B cell (primary cell): ENCODE data around the gene FYN. TPM values are rescaled to one million over a fixed set of nuclear protein-coding genes. Genes with fewer than 3 reads are reported as not detected.

ENCODE experiments used
- ATAC-seq: fragments of 200-7000 bp; cut with Tn5 transposase; one replicate; pipeline ENCODE4 v1.10.0; 2021; ENCODE audit warnings: low read depth, mild to moderate bottlenecking, moderate number of reproducible peaks, moderate library complexity
- CTCF ChIA-PET: fragments of 350-600 bp; sonication (Branson Sonifier 250); formaldehyde crosslinking; loops from one replicate; lab custom pipeline; 2021; ENCODE audit warnings: antibody characterized with exemption, inconsistent platforms; lab: Charles Lee
- POLR2A ChIA-PET: fragments of 350-600 bp; sonication (Branson Sonifier 250); formaldehyde crosslinking; loops from one replicate; lab custom pipeline; 2021; ENCODE audit warnings: antibody characterized with exemption; lab: Charles Lee
- DNase-seq: peaks from one replicate; pipeline ENCODE4 v3.0.0; 2013
- H2AFZ ChIP-seq: 2 replicates; pipeline ENCODE4 v1.6.1; 2012; ENCODE audit warnings: mild to moderate bottlenecking, low read depth, low read length; ENCODE audit not compliant: insufficient read depth, poor library complexity, severe bottlenecking
- H3K27ac ChIP-seq, 2 donors: 1 replicate in 1 of 2; 2 replicates in 1 of 2; pipeline ENCODE4 v1.5.1; 2012 to 2013; ENCODE audit warnings: low read length in 2 of 2, mild to moderate bottlenecking in 2 of 2, moderate library complexity in 1 of 2
- H3K27me3 ChIP-seq, 4 experiments: fragments of 200-600 bp in 1 of 4; sonication (generic) in 1 of 4; replicated peaks in 1 of 4; 1 replicate in 2 of 4; 2 replicates in 2 of 4; pipeline versions ENCODE4 v1.6.1 to v1.7.0; 2013 to 2016; ENCODE audit warnings: low read length in 3 of 4, mild to moderate bottlenecking in 2 of 4, mixed read lengths in 1 of 4, moderate library complexity in 1 of 4; ENCODE audit not compliant: insufficient read depth in 4 of 4, control insufficient read depth in 3 of 4; ENCODE audit errors: control extremely low read depth in 1 of 4
- H3K36me3 ChIP-seq, 2 experiments: replicated peaks in 1 of 2; 1 replicate in 1 of 2; 2 replicates in 1 of 2; pipeline versions ENCODE4 v1.6.1 to v1.7.1; 2013; ENCODE audit warnings: low read length in 1 of 2; ENCODE audit not compliant: insufficient read depth in 2 of 2, control insufficient read depth in 1 of 2; ENCODE audit errors: control extremely low read depth in 1 of 2, extremely low read depth in 1 of 2
- H3K4me1 ChIP-seq, 2 donors: fragments of 200-600 bp in 1 of 2; sonication (generic) in 1 of 2; 1 replicate in 1 of 2; 2 replicates in 1 of 2; pipeline versions ENCODE4 v1.5.1 to v1.6.1; 2013 to 2017; ENCODE audit warnings: low read length in 2 of 2; ENCODE audit not compliant: control insufficient read depth in 2 of 2, insufficient read depth in 2 of 2
- H3K4me2 ChIP-seq: replicated peaks from 2 replicates; pipeline ENCODE3; 2012; ENCODE audit warnings: mild to moderate bottlenecking, low read depth, low read length; ENCODE audit not compliant: poor library complexity, severe bottlenecking
- H3K4me3 ChIP-seq, 5 experiments: fragments of 200-600 bp in 1 of 5; sonication (generic) in 1 of 5; 1 replicate in 3 of 5; 2 replicates in 2 of 5; pipeline versions ENCODE4 v1.5.1 to v1.7.0; 2011 to 2016; ENCODE audit warnings: low read length in 4 of 5, mild to moderate bottlenecking in 4 of 5, low read depth in 2 of 5, control low read depth in 1 of 5, moderate library complexity in 1 of 5; ENCODE audit not compliant: insufficient read depth in 1 of 5; ENCODE audit errors: control extremely low read depth in 1 of 5, extremely low read depth in 1 of 5
- H3K79me2 ChIP-seq: fragments of 200-600 bp; sonication (generic); one replicate; pipeline ENCODE4 v1.6.0; 2016; ENCODE audit warnings: low read length; ENCODE audit not compliant: control insufficient read depth, insufficient read depth
- H3K9ac ChIP-seq: fragments of 200-600 bp; sonication (generic); 2 replicates; pipeline ENCODE4 v1.6.1; 2017; ENCODE audit warnings: mild to moderate bottlenecking, low read length, moderate library complexity
- H3K9me3 ChIP-seq, 3 donors: one replicate each; pipeline versions ENCODE4 v1.6.1 to v1.7.1; 2013; ENCODE audit warnings: low read length in 2 of 3; ENCODE audit not compliant: control insufficient read depth in 2 of 3, insufficient read depth in 1 of 3; ENCODE audit errors: control extremely low read depth in 1 of 3
- H4K20me1 ChIP-seq: 2 replicates; pipeline ENCODE4 v1.6.0; 2012; ENCODE audit warnings: mild to moderate bottlenecking, low read length; ENCODE audit not compliant: insufficient read depth, control insufficient read depth, poor library complexity, severe bottlenecking
- H3K27ac Mint-ChIP-seq: one replicate; pipeline ENCODE4 v1.8.0; 2021; ENCODE audit warnings: mixed read lengths
- H3K27me3 Mint-ChIP-seq: one replicate; pipeline ENCODE4 v1.8.0; 2021; ENCODE audit warnings: mixed read lengths
- H3K4me1 Mint-ChIP-seq: one replicate; pipeline ENCODE4 v1.8.0; 2021; ENCODE audit warnings: mixed read lengths
- H3K4me3 Mint-ChIP-seq: one replicate; pipeline ENCODE4 v1.8.0; 2021; ENCODE audit warnings: mixed read lengths
- H3K9me3 Mint-ChIP-seq: one replicate; pipeline ENCODE4 v1.8.0; 2022; ENCODE audit warnings: mixed read lengths; ENCODE audit not compliant: insufficient read depth
- CTCF ChIP-seq: fragments of 200-600 bp; IDR thresholded peaks from one replicate; pipeline ENCODE4 v1.8.0; 2022; ENCODE audit warnings: antibody characterized with exemption, mild to moderate bottlenecking
- EZH2 ChIP-seq: IDR thresholded peaks from 2 replicates; pipeline ENCODE4 v1.6.1; 2012; ENCODE audit warnings: borderline replicate concordance, low read depth, mild to moderate bottlenecking, moderate library complexity, low read length; ENCODE audit not compliant: insufficient read depth, poor library complexity, severe bottlenecking
- WGBS: methylation state at CpG from one replicate; pipeline ENCODE4 v1.1.5; 2013; ENCODE audit warnings: missing lambda C conversion rate; ENCODE audit not compliant: insufficient coverage; 5-methylcytosine and 5-hydroxymethylcytosine counted together
- intact Hi-C: fragments of 100-400 bp; cut with micrococcal nuclease; formaldehyde crosslinking; loops from one replicate; pipeline ENCODE4 v1.10.0; 2022
- polyA plus RNA-seq: library from polyadenylated mRNA; depleted of rRNA; stranded (reverse); fragments of >200 nt; gene quantifications from 2 replicates; pipeline ENCODE4 v1.2.3, GENCODE V29; 2012
- total RNA-seq, 2 donors: library from RNA; stranded (reverse); fragments of 120-200 nt in 1 of 2; gene quantifications; 1 replicate in 1 of 2; 2 replicates in 1 of 2; pipeline versions ENCODE4 v1.2.3 to v1.2.4, GENCODE V29; 2013 to 2022

Gene FYN
- total and polyA plus RNA-seq, 2 donors (not counting 1 experiment from before 2014, with no cell fraction given): 54.1 to 94.0 TPM

- no peak for ATAC-seq
- no CpG with 5 or more reads among the region's 1 CpG for WGBS
- Histone ChIP-seq H3K9me3 (no peaks in the 10 kb centered on the region), H4K20me1 (no peaks in the 10 kb centered on the region), H3K4me3 (no peak overlapping the region), H3K79me2 (no peaks in the 10 kb centered on the region), H3K36me3 (peaks cover 0 to 66% of the 10 kb centered on the region in 2 experiments), H3K27me3 (no peaks in the 10 kb centered on the region), H3K9ac (no peak overlapping the region), H3K4me1 (no peaks in the 10 kb centered on the region), H3K27ac (no peak overlapping the region), H3K4me2 (no peak overlapping the region), H2AFZ (no peak overlapping the region)
- H3K27ac Mint-ChIP-seq: no peak overlapping the region
- no peaks in the 10 kb centered on the region for H3K27me3 Mint-ChIP-seq
- peaks cover 4% of the 10 kb centered on the region for H3K9me3 Mint-ChIP-seq
- ChIA-PET CTCF (no interaction called here), POLR2A (no interaction called here)
- no peak for DNase-seq
- TF ChIP-seq CTCF (no peak), EZH2 (no peak)
- intact Hi-C loops: no loop called here
- no peaks in the 10 kb centered on the region for H3K4me1 Mint-ChIP-seq
- no peak overlapping the region for H3K4me3 Mint-ChIP-seq
Measured at GRCh38 chr6:111689419-111689818, 183.8 kb downstream of the FYN start.

- Mint-ChIP-seq H3K27ac (no peak overlapping the region), H3K4me3 (no peak overlapping the region), H3K27me3 (no peaks in the 10 kb centered on the region), H3K9me3 (peaks cover 4% of the 10 kb centered on the region), H3K4me1 (no peaks in the 10 kb centered on the region)
- TF ChIP-seq EZH2: no peak
- no peak for TF ChIP-seq CTCF
- ATAC-seq (no peak), DNase-seq (no peak)
- Histone ChIP-seq H3K79me2 (no peaks in the 10 kb centered on the region), H3K36me3 (peaks cover 0 to 60% of the 10 kb centered on the region in 2 experiments), H3K27me3 (no peaks in the 10 kb centered on the region), H4K20me1 (no peaks in the 10 kb centered on the region), H3K9ac (no peak overlapping the region), H3K4me3 (no peak overlapping the region), H3K27ac (no peak overlapping the region), H3K4me2 (no peak overlapping the region), H2AFZ (no peak overlapping the region), H3K4me1 (no peaks in the 10 kb centered on the region), H3K9me3 (no peaks in the 10 kb centered on the region)
- WGBS: 100% methylated on average over 6 of the region's 7 CpGs
- CTCF ChIA-PET: no interaction called here
- intact Hi-C loops: no loop called here
- POLR2A ChIA-PET: no interaction called here
Measured at GRCh38 chr6:111688331-111688730, 184.9 kb downstream of the FYN start.
